ENCODE measurements around the gene TCAP.

- TF ChIP-seq, protein P1, sequence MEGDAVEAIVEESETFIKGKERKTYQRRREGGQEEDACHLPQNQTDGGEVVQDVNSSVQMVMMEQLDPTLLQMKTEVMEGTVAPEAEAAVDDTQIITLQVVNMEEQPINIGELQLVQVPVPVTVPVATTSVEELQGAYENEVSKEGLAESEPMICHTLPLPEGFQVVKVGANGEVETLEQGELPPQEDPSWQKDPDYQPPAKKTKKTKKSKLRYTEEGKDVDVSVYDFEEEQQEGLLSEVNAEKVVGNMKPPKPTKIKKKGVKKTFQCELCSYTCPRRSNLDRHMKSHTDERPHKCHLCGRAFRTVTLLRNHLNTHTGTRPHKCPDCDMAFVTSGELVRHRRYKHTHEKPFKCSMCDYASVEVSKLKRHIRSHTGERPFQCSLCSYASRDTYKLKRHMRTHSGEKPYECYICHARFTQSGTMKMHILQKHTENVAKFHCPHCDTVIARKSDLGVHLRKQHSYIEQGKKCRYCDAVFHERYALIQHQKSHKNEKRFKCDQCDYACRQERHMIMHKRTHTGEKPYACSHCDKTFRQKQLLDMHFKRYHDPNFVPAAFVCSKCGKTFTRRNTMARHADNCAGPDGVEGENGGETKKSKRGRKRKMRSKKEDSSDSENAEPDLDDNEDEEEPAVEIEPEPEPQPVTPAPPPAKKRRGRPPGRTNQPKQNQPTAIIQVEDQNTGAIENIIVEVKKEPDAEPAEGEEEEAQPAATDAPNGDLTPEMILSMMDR (conservative IDR thresholded peaks at IDR 0.05; ENCODE audit: low read depth in 2 of 2): no peak
- TF ChIP-seq ZNF331 (CRISPR knock-in tag; IDR thresholded peaks at IDR 0.05; ENCODE audit: low read depth) (no peak), EZH2phosphoT487 (IDR thresholded peaks at IDR 0.05; ENCODE audit: unreplicated experiment) (no peak), EZH2 (IDR thresholded peaks at IDR 0.05; ENCODE audit: low read depth, unreplicated experiment) (no peak), REST (IDR thresholded peaks at IDR 0.05; ENCODE audit: unreplicated experiment) (no peak), CREB1 (CRISPR knock-in tag; IDR thresholded peaks at IDR 0.05; ENCODE audit: low read depth) (no peak), POLR2AphosphoS5 (IDR thresholded peaks at IDR 0.05; ENCODE audit: low read depth) (no peak), NANOG (IDR thresholded peaks at IDR 0.05; ENCODE audit: borderline replicate concordance) (no peak), STAT1 (IDR thresholded peaks at IDR 0.05; ENCODE audit: unreplicated experiment) (no peak), ETS1 (IDR thresholded peaks at IDR 0.05) (no peak), ZNF462 (CRISPR knock-in tag; IDR thresholded peaks at IDR 0.05) (no peak), JUNB (IDR thresholded peaks at IDR 0.05; ENCODE audit: unreplicated experiment) (no peak)
Measured at GRCh38 chr17:39615434-39615833, 49.7 kb upstream of the TCAP start.
